ENCODE data around the gene MORC3. TPM values are rescaled to one million over a fixed set of nuclear protein-coding genes. Genes with fewer than 3 reads are reported as not detected.
"Not testable (repeated sequence)": the region's sequence is repeated elsewhere in the genome, so short reads cannot be mapped to it uniquely, and the experiment has no call there.

MORC3 gene
- total and polyA plus RNA-seq, 2 donors (not counting 1 experiment from before 2014, with no cell fraction given), result 24.4 to 51.7 TPM

- Histone ChIP-seq H3K36me3 (ENCODE audit: control insufficient read depth, insufficient read depth, low read length) (peaks cover 3% of the 10 kb centered on the region), H3K9ac (ENCODE audit: insufficient read depth, low read length) (no peak overlapping the region), H3K4me3 (replicated peaks in 1 of 4; ENCODE audit: control extremely low read depth in 1 of 4, insufficient read depth in 1 of 4, low read depth in 3 of 4, low read length in 4 of 4) (no peak overlapping the region), H3K4me1 (ENCODE audit: control insufficient read depth, extremely low read depth, insufficient read depth, low read length) (no peaks in the 10 kb centered on the region), H3K79me2 (ENCODE audit: control insufficient read depth, insufficient read depth, low read length) (no peaks in the 10 kb centered on the region), H3K27ac (ENCODE audit: insufficient read depth, low read length) (no peak overlapping the region), H2AFZ (ENCODE audit: low read length) (no peak overlapping the region), H3K4me2 (ENCODE audit: extremely low read depth, insufficient read depth, low read length) (no peak overlapping the region), H3K27me3 (ENCODE audit: control insufficient read depth, insufficient read depth, low read length) (no peaks in the 10 kb centered on the region), H4K20me1 (ENCODE audit: control insufficient read depth, extremely low read depth, insufficient read depth, low read length) (no peaks in the 10 kb centered on the region), H3K9me3 (ENCODE audit: control insufficient read depth, insufficient read depth, low read depth, low read length) (no peaks in the 10 kb centered on the region)
- DNase-seq (ENCODE audit: low read depth in 2 of 2), result no peak
- TF ChIP-seq EZH2 (IDR thresholded peaks at IDR 0.05; ENCODE audit: low read length, missing control alignments) (no peak), CTCF (conservative IDR thresholded peaks at IDR 0.05 in 1 of 2, IDR thresholded peaks at IDR 0.05 in 1 of 2; ENCODE audit: low read depth in 1 of 2, low read length in 2 of 2) (no peak)
These were observed 76.3 kb downstream of the MORC3 start for GRCh38 chr21:36396325-36396724.

- H3K4me1 ChIP-seq (ENCODE audit: control insufficient read depth, extremely low read depth, insufficient read depth, low read length), result no peaks in the 10 kb centered on the region
- H3K9ac ChIP-seq (ENCODE audit: insufficient read depth, low read length), result no peak overlapping the region
- no peak overlapping the region for H3K4me2 ChIP-seq (ENCODE audit: extremely low read depth, insufficient read depth, low read length)
- H3K27me3 ChIP-seq (ENCODE audit: control insufficient read depth, insufficient read depth, low read length), result no peaks in the 10 kb centered on the region
- DNase-seq (ENCODE audit: low read depth in 2 of 2), result no peak
- no peak overlapping the region for H2AFZ ChIP-seq (ENCODE audit: low read length)
- H3K79me2 ChIP-seq (ENCODE audit: control insufficient read depth, insufficient read depth, low read length), result no peaks in the 10 kb centered on the region
- H3K9me3 ChIP-seq (ENCODE audit: control insufficient read depth, insufficient read depth, low read depth, low read length), result no peaks in the 10 kb centered on the region
- TF ChIP-seq CTCF (conservative IDR thresholded peaks at IDR 0.05 in 1 of 2, IDR thresholded peaks at IDR 0.05 in 1 of 2; ENCODE audit: low read depth in 1 of 2, low read length in 2 of 2), result no peak
- no peak for TF ChIP-seq EZH2 (IDR thresholded peaks at IDR 0.05; ENCODE audit: low read length, missing control alignments)
- no peaks in the 10 kb centered on the region for H4K20me1 ChIP-seq (ENCODE audit: control insufficient read depth, extremely low read depth, insufficient read depth, low read length)
- H3K36me3 ChIP-seq (ENCODE audit: control insufficient read depth, insufficient read depth, low read length), result peaks cover 3% of the 10 kb centered on the region
- H3K4me3 ChIP-seq (replicated peaks in 1 of 4; ENCODE audit: control extremely low read depth in 1 of 4, insufficient read depth in 1 of 4, low read depth in 3 of 4, low read length in 4 of 4), result no peak overlapping the region
- H3K27ac ChIP-seq (ENCODE audit: insufficient read depth, low read length), result no peak overlapping the region
These were observed 77.0 kb downstream of the MORC3 start for GRCh38 chr21:36396971-36397370.

GRCh38 chr21:36397606-36398005, 77.6 kb downstream of the MORC3 start:
- Histone ChIP-seq H3K79me2 (ENCODE audit: control insufficient read depth, insufficient read depth, low read length) (no peaks in the 10 kb centered on the region), H3K4me1 (ENCODE audit: control insufficient read depth, extremely low read depth, insufficient read depth, low read length) (no peaks in the 10 kb centered on the region), H3K9ac (ENCODE audit: insufficient read depth, low read length) (no peak overlapping the region), H3K4me3 (replicated peaks in 1 of 4; ENCODE audit: control extremely low read depth in 1 of 4, insufficient read depth in 1 of 4, low read depth in 3 of 4, low read length in 4 of 4) (no peak overlapping the region), H3K4me2 (ENCODE audit: extremely low read depth, insufficient read depth, low read length) (no peak overlapping the region), H3K9me3 (ENCODE audit: control insufficient read depth, insufficient read depth, low read depth, low read length) (no peaks in the 10 kb centered on the region), H3K27ac (ENCODE audit: insufficient read depth, low read length) (no peak overlapping the region), H2AFZ (ENCODE audit: low read length) (no peak overlapping the region), H3K27me3 (ENCODE audit: control insufficient read depth, insufficient read depth, low read length) (no peaks in the 10 kb centered on the region), H4K20me1 (ENCODE audit: control insufficient read depth, extremely low read depth, insufficient read depth, low read length) (no peaks in the 10 kb centered on the region), H3K36me3 (ENCODE audit: control insufficient read depth, insufficient read depth, low read length) (peaks cover 3% of the 10 kb centered on the region)
- TF ChIP-seq EZH2 (IDR thresholded peaks at IDR 0.05; ENCODE audit: low read length, missing control alignments), result no peak
- TF ChIP-seq CTCF (conservative IDR thresholded peaks at IDR 0.05 in 1 of 2, IDR thresholded peaks at IDR 0.05 in 1 of 2; ENCODE audit: low read depth in 1 of 2, low read length in 2 of 2), result no peak
- DNase-seq (ENCODE audit: low read depth in 2 of 2), result no peak

- not testable (repeated sequence) for H3K9me3 ChIP-seq (ENCODE audit: control insufficient read depth, insufficient read depth, low read depth, low read length); H3K9ac ChIP-seq (ENCODE audit: insufficient read depth, low read length); H3K4me3 ChIP-seq (replicated peaks in 1 of 4; ENCODE audit: control extremely low read depth in 1 of 4, insufficient read depth in 1 of 4, low read depth in 3 of 4, low read length in 4 of 4); H3K36me3 ChIP-seq (ENCODE audit: control insufficient read depth, insufficient read depth, low read length); H3K27me3 ChIP-seq (ENCODE audit: control insufficient read depth, insufficient read depth, low read length); DNase-seq (ENCODE audit: low read depth in 2 of 2); H4K20me1 ChIP-seq (ENCODE audit: control insufficient read depth, extremely low read depth, insufficient read depth, low read length); H3K4me1 ChIP-seq (ENCODE audit: control insufficient read depth, extremely low read depth, insufficient read depth, low read length); H3K79me2 ChIP-seq (ENCODE audit: control insufficient read depth, insufficient read depth, low read length); H3K27ac ChIP-seq (ENCODE audit: insufficient read depth, low read length); H3K4me2 ChIP-seq (ENCODE audit: extremely low read depth, insufficient read depth, low read length); H2AFZ ChIP-seq (ENCODE audit: low read length)
These were observed 79.7 kb downstream of the MORC3 start for GRCh38 chr21:36399736-36400135.
